GM12874 (cell line): Measurements from ENCODE around the gene PCNX2.

Source experiments
- TF ChIP-seq, protein P1 (sequence below): IDR thresholded peaks from 2 replicates; pipeline ENCODE4 v1.5.1; 2011; ENCODE audit warnings: low read depth, mild to moderate bottlenecking, control low read depth, low read length, moderate library complexity; ENCODE audit not compliant: insufficient read depth

The PCNX2 gene

DNA sequence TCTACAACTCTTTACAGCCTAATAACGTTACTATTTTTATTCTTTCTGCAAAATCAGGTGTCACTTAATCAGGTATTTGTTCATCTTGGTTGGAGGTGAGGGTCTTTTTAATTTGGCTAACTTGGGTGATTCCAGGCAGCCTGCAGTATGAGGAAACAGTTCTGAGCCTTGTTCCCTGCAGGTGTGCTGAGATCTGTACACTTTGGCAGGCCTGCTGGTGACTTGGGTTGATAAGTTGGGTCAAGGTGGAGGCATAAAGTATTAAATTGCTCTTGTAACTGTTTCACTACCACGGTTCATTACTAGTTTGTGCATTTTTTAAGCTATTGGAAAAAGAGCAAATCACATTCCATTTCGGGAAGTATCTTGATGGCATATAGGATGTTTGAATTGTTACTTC is 42.0 kb upstream of the PCNX2 start:
- TF ChIP-seq, protein P1, sequence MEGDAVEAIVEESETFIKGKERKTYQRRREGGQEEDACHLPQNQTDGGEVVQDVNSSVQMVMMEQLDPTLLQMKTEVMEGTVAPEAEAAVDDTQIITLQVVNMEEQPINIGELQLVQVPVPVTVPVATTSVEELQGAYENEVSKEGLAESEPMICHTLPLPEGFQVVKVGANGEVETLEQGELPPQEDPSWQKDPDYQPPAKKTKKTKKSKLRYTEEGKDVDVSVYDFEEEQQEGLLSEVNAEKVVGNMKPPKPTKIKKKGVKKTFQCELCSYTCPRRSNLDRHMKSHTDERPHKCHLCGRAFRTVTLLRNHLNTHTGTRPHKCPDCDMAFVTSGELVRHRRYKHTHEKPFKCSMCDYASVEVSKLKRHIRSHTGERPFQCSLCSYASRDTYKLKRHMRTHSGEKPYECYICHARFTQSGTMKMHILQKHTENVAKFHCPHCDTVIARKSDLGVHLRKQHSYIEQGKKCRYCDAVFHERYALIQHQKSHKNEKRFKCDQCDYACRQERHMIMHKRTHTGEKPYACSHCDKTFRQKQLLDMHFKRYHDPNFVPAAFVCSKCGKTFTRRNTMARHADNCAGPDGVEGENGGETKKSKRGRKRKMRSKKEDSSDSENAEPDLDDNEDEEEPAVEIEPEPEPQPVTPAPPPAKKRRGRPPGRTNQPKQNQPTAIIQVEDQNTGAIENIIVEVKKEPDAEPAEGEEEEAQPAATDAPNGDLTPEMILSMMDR, result no peak

DNA sequence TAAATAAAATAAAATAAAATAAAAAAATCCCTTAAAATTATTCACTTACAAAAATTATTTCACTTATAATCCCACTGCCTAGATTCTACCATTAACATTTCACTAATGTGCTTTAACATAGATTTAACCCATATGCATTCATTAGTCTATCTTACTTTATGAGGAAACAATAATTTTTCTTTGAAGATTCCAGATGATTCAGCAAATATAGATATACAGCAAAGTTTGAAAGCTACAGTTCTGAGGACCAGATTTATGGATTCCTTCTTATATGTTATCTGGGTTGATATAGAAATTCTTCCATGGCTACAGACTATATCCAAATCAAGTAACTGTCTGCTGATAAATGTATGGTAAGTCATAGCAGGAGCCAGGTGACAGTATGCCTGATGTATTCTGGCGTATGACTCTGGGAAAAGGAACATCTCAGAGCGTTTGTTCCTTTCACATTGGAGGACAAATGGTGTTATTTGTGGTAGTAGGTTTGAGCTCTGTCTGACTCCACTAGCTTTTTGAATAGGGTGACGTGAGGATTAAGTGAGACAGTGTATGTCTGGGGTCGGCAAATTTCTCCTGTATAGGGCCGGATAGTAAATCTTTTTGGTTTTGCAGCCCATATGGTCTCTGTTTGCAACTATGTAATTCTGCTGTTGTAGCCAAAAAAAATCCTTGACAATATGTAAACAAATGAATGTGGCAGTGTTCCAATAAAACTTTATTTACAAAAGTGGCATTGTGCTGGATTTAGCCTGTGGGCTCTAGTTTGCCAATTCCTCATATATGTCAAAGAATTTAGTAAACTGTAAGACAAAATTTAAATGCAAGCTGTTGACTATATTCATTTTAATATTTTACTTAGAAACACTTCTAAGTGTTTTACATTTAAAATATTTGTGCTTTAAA is 41.3 kb upstream of the PCNX2 start:
- TF ChIP-seq, protein P1, result no peak

DNA sequence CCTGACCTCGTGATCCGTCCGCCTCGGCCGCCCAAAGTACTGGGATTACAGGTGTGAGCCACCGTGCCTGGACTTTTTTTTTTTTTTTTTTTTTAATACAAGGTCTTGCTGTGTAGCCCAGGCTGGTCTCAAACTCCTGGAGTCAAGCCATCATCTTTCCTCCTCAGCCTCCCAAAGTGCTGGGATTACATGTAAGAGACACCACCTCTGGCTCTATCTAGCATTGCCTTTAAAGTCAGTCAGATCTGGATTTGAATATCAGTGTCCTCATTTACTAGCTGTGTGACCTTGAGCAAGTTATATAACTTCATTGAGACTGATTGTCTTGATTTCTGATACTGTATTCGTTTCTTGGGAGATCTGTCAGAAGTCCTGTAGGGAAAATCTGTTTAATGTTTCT is 38.6 kb upstream of the PCNX2 start:
- TF ChIP-seq, protein P1, result no peak

DNA sequence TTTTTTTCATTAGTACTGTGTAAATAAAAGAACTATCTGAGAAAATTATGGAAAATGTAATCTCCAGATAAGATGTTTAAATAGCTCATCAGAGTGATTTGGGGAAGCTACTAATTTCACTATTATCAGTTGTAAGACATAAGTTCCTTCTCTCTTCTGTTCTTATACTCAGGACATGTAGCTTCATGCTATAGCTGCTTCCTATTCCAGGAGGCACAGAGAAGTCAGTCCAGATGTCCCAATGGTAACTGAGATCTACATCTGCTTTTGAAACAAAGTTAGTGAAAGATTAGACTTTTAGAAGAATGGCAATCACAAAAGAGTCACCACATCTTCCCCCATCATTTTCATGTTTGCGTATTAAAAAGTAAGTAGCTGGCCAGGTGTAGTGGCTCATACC is 37.6 kb upstream of the PCNX2 start:
- TF ChIP-seq, protein P1, result no peak

DNA sequence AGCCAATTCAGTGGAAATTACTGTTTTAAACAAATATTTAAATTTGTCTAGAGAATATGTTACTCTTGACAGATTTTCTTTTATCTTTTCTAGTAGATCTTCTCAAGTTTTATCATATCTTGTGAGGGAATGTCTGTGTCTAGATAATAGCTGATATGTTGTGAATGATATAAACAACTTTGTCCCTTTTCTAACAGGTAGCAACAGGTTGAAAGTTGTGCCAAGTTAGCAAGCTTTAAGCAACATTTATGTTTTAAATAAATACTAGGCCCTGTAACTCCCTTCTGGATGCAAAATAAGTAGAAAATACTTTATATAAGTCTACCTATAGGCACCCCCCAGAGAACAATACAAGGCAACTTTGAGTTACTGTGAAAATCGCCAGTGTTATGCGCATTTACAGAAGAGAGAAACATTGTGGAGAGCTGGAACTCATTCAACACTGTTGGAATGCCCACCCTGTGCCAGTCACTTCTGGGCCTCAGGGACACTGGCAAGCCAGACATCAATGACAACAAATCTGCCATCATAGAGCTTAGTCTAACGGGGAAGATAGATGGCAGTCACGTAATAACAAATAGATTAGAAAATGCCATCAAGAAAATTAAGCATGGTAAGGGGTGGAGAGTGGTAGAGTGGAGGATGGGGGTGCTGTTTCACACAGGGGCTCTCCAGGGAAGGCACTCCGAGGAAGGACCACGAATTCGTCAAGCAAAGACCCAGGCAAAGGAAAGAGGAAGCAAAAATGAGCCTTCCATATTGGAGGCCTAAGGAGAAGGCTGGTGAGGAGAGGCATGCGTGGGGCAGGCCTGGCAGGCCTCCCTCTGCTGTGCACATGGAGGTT is 36.4 kb upstream of the PCNX2 start:
- TF ChIP-seq, protein P1, result no peak

DNA sequence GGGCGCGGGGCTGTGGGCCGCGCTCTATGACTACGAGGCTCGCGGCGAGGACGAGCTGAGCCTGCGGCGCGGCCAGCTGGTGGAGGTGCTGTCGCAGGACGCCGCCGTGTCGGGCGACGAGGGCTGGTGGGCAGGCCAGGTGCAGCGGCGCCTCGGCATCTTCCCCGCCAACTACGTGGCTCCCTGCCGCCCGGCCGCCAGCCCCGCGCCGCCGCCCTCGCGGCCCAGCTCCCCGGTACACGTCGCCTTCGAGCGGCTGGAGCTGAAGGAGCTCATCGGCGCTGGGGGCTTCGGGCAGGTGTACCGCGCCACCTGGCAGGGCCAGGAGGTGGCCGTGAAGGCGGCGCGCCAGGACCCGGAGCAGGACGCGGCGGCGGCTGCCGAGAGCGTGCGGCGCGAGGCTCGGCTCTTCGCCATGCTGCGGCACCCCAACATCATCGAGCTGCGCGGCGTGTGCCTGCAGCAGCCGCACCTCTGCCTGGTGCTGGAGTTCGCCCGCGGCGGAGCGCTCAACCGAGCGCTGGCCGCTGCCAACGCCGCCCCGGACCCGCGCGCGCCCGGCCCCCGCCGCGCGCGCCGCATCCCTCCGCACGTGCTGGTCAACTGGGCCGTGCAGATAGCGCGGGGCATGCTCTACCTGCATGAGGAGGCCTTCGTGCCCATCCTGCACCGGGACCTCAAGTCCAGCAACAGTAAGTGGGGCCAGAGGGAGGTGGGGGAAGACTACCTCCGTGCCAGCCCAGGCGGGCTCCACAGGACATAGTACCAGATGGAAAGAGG is 32.8 kb upstream of the PCNX2 start:
- TF ChIP-seq, protein P1, result no peak
